Progenitor cell of endocrine pancreas (in vitro differentiated cells): ENCODE results near the gene POLR3C. TPM values are rescaled to one million over a fixed set of nuclear protein-coding genes. Genes with fewer than 3 reads are reported as not detected.
"Not testable (repeated sequence)": the region's sequence is repeated elsewhere in the genome, so short reads cannot be mapped to it uniquely, and the experiment has no call there.

Experiments used
- DNase-seq: peaks from one replicate; pipeline ENCODE4 v3.0.0; 2021; ENCODE audit warnings: low spot score; ENCODE audit not compliant: unreplicated experiment
- H3K27ac Mint-ChIP-seq: 2 replicates; pipeline ENCODE4 v1.8.0; 2021; ENCODE audit warnings: mild to moderate bottlenecking, moderate library complexity, mixed read lengths
- H3K27me3 Mint-ChIP-seq: 2 replicates; pipeline ENCODE4 v1.8.0; 2021; ENCODE audit warnings: mixed read lengths
- H3K36me3 Mint-ChIP-seq: 2 replicates; pipeline ENCODE4 v1.8.0; 2022; ENCODE audit warnings: mixed read lengths; ENCODE audit not compliant: insufficient read depth
- H3K4me1 Mint-ChIP-seq: 2 replicates; pipeline ENCODE4 v1.8.0; 2021; ENCODE audit warnings: low read depth, mixed read lengths
- H3K4me3 Mint-ChIP-seq: 2 replicates; pipeline ENCODE4 v1.8.0; 2021; ENCODE audit warnings: low read depth, mild to moderate bottlenecking, moderate library complexity, mixed read lengths
- H3K9me3 Mint-ChIP-seq: 2 replicates; pipeline ENCODE4 v1.8.0; 2021; ENCODE audit warnings: low read depth, mixed read lengths
- CTCF ChIP-seq: fragments of 200-600 bp; sonication (generic); IDR thresholded peaks from one replicate; pipeline ENCODE4 v1.5.0; 2021; ENCODE audit warnings: antibody characterized with exemption, mild to moderate bottlenecking; ENCODE audit not compliant: unreplicated experiment
- total RNA-seq: library from RNA; stranded (reverse); gene quantifications from 2 replicates; pipeline ENCODE4 v1.2.1, GENCODE V29; 2021

POLR3C gene
- total RNA-seq, 1 donor from 2014 or later: 34.0 TPM

- DNase-seq: no peak
- Mint-ChIP-seq H3K4me3 (no peak overlapping the region), H3K27ac (peak overlapping the region; percentile 14), H3K4me1 (peaks cover 34% of the 10 kb centered on the region), H3K36me3 (peaks cover 6% of the 10 kb centered on the region), H3K27me3 (no peaks in the 10 kb centered on the region), H3K9me3 (no peaks in the 10 kb centered on the region)
- no peak for TF ChIP-seq CTCF
These were observed 39.6 kb upstream of the POLR3C start for GRCh38 chr1:145784409-145784808.

- Mint-ChIP-seq H3K27me3 (no peaks in the 10 kb centered on the region), H3K27ac (no peak overlapping the region), H3K4me1 (peaks cover 34% of the 10 kb centered on the region), H3K36me3 (peaks cover 6% of the 10 kb centered on the region), H3K4me3 (no peak overlapping the region), H3K9me3 (no peaks in the 10 kb centered on the region)
- no peak for DNase-seq
- no peak for TF ChIP-seq CTCF
These were observed 38.5 kb upstream of the POLR3C start for GRCh38 chr1:145785547-145785946.

- TF ChIP-seq CTCF: no peak
- Mint-ChIP-seq H3K27me3 (no peaks in the 10 kb centered on the region), H3K36me3 (peaks cover 4% of the 10 kb centered on the region), H3K9me3 (no peaks in the 10 kb centered on the region), H3K27ac (no peak overlapping the region), H3K4me1 (peaks cover 27% of the 10 kb centered on the region), H3K4me3 (no peak overlapping the region)
- DNase-seq: no peak
These were observed 37.7 kb upstream of the POLR3C start for GRCh38 chr1:145786271-145786670.

GRCh38 chr1:145788580-145788979 lies 35.4 kb upstream of the POLR3C start:
- H3K27me3 Mint-ChIP-seq: no peaks in the 10 kb centered on the region
- H3K36me3 Mint-ChIP-seq: peaks cover 6% of the 10 kb centered on the region
- DNase-seq: no peak
- no peak overlapping the region for H3K4me3 Mint-ChIP-seq
- H3K4me1 Mint-ChIP-seq: peaks cover 22% of the 10 kb centered on the region
- no peak for TF ChIP-seq CTCF
- H3K9me3 Mint-ChIP-seq: no peaks in the 10 kb centered on the region
- H3K27ac Mint-ChIP-seq: no peak overlapping the region

GRCh38 chr1:145791860-145792259 lies 32.1 kb upstream of the POLR3C start:
- H3K27me3 Mint-ChIP-seq, H3K4me3 Mint-ChIP-seq, H3K27ac Mint-ChIP-seq, H3K4me1 Mint-ChIP-seq, DNase-seq: not testable (repeated sequence)
- Mint-ChIP-seq H3K36me3 (peaks cover 26% of the 10 kb centered on the region), H3K9me3 (peaks cover 10% of the 10 kb centered on the region)

- H3K4me1 Mint-ChIP-seq: no peaks in the 10 kb centered on the region
- peaks cover 31% of the 10 kb centered on the region for H3K36me3 Mint-ChIP-seq
- no peak for DNase-seq
- H3K4me3 Mint-ChIP-seq: no peak overlapping the region
- no peak for TF ChIP-seq CTCF
- peak overlapping the region; percentile 8 for H3K27ac Mint-ChIP-seq
- H3K27me3 Mint-ChIP-seq: no peaks in the 10 kb centered on the region
- peaks cover 15% of the 10 kb centered on the region for H3K9me3 Mint-ChIP-seq
These were observed 31.5 kb upstream of the POLR3C start for GRCh38 chr1:145792484-145792883.
